NAMALWA (cell line): ENCODE data around the gene DFFA.

Experiments used
- DNase-seq: peaks from one replicate; pipeline ENCODE4 v3.0.0-alpha.2; 2015; ENCODE audit warnings: low spot score

The DFFA gene, protein sequence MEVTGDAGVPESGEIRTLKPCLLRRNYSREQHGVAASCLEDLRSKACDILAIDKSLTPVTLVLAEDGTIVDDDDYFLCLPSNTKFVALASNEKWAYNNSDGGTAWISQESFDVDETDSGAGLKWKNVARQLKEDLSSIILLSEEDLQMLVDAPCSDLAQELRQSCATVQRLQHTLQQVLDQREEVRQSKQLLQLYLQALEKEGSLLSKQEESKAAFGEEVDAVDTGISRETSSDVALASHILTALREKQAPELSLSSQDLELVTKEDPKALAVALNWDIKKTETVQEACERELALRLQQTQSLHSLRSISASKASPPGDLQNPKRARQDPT

DNA sequence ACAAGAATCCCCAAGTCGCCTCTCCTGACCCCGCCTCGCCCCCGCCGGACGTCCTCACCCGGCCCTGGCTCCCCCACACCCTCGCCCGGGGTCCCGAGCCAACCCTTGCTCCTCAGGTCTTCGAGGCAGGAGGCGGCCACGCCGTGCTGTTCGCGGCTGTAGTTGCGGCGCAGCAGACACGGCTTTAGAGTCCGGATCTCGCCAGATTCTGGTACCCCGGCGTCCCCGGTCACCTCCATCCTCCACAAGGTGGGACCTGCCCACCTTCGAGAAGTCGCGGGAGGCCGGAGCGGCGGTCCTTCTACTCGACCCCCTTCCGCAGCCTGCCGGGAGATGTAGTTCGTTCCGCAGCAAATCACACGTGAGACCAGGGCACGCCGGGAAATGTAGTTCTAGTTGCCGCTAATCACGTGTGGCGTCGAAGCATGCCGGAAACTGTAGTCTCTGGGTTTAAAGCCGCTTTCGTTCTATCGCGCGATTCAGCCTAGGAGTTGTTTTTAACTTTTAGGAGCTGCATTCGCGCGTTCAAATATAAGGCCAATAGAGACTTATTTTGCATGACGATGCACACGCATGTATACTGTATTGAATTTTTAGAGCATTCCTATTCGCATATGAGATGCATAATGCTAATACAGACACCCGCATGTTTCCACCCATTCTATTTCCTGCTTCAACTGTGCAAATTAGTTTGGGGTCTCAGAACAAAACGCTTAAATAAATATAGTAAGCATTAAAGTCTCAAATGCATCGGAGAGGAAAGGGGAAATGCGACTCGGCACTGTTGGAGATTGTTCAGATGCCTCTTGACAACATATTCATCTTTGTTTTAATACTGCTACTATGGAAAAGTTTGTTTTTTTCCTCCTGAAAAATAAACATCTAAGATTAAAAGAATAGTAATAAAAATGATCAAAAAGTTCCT, at the start of gene DFFA:
Gene DFFA, minus strand, starts transcription at position 310 of the 925 bp plus-strand sequence. Its CDS starts 71 bp downstream, at position 239.
- peak; percentile 100 for DNase-seq

DNA sequence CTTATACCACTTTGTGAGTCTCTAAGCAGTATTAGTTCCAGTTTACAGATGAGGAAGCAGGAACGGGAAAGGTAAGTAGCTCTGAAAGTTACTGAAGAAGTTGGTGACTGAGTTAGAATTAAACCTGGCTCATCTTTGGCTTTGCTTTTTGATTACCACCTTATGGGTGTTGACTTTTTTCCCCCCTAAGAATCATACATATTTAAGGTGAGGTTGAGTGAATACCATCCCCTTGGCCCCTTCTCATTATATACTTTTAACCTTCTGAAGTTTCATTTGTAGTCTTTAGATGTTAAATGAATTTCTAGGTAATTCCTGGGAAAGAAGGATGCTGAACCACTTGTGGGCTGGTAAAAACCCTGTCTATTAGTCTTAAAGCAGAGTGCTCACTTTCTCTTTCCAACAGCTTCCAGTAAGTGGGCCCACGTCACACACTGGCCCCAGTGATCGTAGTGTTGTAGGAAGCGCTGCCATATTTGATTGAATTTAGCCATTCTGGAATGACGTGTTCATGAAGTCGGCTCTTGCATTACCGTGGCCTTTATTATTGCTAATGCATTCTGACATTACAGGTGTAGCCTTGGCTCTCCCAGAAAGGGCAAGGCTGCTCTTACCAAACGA, 49.3 kb upstream of the DFFA start:
- DNase-seq: no peak

DNA sequence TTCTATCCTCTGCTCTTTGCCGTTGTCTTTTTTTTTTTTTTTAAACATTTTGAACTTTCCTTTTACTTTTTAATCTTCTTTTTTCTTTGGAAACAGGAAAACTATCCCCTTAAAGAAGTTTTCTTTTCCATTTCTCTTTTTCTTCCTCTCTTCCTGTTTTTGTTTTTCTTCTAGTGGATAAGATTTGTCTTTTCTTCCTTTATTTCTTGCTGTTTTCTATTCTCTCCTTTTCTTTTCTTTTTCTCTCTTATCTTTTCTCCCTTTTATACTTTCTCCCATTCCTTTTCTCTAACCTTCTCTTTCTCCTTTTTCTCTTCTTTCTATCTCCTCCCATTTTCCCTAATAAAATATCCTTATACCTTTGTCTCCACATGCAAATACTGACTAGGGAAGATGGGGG, 48.6 kb upstream of the DFFA start:
- no peak for DNase-seq

DNA sequence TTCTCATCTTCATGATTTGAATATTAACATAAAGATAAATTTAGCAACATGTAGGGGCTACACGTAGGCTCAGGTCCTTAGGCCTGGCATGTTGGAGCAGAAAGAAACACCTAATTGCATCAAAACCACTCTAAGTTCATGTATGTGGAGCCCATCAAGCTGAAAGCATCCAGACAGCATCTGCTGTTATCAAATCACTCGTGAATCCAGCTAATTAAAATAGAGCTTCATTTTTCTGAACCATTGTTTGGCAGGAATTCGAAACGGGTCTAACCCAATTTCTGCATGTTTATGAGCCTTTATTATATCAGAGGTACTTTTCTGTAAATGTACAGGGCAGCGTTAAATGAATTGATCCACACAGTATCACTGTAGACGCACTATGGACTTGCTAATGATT, 48.2 kb upstream of the DFFA start:
- DNase-seq: no peak

DNA sequence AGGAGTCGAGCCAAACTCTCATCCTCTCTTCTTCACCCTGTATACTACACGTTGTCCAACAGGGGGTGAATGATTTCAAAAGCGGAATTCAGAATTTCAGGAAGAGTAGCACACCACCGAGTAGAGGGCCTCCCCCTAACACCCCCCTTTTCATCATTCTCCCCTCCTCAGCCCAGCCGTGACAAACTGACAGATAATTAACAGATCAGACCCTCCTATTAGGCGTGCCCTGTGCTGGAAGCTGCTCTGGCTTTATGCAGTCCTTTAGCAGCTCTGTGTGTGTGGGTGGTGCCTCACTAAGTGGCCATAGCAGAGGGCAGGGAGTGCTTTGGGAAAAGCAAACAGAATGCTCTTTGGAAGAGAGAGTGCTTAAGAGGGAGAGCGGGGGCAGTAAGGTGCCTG, 46.7 kb upstream of the DFFA start:
- no peak for DNase-seq

DNA sequence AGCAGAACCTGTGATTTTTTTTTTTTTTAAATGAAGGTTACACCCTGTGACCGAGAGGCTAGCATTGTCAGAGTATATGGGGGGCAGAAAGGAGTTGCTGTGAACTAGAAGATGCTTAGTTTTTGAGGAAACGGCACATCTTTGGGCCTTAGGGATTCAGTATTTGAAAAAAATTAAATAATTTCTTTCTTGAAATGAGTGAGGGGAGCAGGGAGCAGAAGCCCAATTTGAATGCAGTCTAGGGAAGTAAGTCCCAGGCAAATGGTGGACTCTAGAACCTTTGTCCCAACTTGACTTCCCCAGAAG, 45.3 kb upstream of the DFFA start:
- no peak for DNase-seq

DNA sequence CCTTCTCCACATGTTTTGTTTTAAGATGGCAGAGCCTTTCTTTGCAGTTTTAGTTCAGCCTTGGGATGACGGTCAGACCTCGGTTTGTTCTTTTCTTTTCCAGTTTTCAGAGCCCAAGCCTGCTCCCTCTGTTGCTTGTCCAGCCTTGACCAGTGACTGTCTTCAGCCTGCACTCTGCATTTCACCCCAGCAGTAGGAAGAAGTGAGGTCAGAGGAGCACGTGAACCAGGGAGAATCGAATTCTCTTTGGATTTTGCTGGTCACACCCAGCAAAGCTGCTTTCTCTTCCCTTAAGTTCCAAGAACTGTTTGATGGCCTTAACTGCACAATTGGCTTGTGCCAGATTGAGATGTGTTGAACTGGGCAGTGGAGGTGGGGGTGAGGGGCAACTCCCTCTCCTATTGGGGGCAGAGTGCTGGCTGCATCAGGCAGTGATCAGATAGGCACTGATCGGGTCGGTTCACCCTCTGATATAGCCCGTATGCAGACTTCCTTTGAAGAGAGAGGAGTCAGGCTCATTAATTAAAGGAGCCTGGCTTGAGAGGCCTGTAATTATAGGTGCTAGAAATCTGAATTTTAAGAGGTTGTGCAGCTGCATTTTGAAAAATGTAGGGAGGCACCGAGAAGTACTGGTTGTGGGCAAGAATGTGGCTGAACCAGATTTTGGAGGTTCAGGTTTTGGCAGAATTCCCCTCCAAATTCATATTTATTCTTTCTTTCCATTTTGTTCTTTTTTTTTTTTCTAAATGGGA, 44.8 kb upstream of the DFFA start:
- no peak for DNase-seq

DNA sequence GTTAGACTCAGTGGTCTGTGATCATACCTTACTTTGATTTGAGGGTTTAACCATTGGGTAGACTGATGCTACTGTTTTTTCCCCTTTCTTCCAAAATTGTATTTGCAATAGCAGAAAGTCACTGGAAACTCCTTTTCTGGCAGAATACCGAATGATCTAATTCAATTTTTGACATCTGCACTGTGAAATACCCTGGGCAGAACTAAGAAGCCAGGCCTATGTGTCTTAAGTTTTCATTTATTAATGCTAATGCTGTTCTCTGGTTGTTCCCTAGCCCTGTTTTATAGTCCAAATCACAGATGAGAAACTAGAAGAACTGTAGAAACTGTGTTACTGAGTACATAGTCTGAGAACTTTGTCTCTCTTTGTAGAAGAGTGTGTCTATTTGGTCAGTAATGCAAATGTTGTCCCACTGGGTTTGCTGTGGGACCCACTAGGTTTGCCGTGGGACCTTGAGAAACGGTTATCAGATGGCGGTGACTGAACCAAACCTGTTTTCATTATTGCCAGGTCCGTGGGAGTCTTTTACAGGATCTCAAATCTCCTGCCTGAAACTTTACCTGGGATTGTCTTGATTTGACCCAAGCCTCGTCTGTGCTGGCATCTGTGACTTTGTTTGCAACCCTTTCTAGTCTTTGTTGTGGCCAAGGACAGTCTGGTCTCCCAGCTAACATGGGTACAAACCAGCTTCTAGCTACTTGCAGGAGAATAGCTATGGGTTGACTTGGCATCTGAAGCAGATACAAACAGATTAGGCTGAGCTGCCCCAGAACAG, 43.8 kb upstream of the DFFA start:
- no peak for DNase-seq

DNA sequence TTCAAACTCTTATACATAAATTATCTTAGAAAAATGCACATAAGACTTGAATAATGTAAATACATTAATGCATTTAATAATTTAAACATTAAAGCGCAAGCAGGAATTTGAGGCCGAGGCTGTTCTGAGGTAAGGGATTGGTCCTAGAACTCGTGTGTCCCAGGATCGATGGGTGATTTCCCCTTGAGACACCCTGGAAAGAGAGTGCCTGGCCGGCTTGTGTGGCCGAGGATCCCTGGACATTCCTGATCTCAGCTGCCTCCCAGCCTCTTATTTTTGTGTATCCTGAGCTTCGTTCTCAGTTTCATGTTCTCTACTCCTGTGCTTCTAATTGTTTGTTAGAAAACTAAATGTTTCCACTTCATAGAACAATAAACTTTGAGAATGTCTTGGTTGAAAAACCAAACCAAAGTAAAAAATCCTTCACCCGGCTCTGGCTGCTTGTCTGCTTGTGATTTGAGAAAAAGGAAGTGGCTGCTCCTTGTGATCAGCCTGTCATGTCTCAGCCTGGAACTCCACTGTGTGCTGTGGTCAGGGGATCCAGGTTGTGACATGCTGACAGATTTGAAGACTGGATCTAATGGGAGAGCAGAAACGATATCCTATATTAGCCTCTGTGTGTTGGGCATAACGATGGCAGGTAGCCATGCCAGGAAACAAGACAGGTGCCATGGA, 43.1 kb upstream of the DFFA start:
- no peak for DNase-seq

DNA sequence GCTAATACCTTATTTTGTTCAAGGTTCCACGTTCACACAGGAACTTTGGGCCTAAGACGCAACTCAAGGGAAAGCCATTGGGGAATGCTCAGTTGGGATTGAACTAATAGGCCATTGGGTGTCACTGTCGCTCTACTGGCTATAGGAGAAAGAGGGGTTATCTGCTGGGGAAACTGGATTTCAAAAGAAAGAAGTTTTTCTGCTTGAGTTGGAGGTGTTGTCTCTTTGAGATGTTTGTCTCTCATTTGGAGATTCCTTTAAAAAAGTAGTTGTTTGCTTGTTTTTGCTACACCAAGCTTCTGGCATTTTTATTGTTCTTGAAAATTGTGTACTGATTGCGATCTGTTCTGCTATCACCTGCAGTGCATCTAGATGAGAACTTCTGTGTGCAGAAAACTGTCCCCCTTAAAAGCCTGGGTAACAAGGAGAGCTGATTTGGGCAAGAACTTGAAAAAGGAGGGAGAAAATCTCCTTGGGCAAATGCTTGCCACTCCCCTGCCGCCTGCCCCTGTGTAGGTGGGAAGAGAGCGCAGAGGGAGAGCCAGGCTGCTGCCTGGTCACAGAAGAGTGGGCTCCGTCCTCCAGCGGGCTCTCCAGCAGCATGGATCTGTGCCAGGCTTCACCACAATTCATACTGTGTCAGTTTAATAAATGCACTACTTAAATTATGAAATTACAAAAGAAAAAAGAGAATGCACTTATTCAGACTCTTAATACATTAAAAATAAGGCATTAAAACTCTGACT, 42.3 kb upstream of the DFFA start:
- DNase-seq: peak; percentile 35

DNA sequence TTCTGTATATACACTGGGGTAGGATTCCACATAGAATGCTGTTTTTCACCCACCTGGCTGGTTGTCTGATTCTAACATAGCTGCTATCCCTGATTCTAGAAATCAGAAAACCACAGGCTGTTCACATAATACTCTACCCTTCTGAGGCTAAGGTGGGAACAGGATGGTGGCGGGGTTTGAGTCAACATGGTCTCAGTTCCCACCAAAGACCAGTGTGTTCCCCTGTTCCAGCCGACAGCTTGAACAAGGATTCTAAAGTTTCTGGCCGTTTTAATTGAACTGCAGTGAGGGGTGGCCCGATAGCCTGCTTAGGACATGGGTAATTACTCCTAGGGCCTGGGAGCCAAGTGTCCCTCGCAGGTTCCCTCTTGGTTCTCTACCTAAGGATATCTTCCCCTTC, 40.9 kb upstream of the DFFA start:
- DNase-seq: no peak

DNA sequence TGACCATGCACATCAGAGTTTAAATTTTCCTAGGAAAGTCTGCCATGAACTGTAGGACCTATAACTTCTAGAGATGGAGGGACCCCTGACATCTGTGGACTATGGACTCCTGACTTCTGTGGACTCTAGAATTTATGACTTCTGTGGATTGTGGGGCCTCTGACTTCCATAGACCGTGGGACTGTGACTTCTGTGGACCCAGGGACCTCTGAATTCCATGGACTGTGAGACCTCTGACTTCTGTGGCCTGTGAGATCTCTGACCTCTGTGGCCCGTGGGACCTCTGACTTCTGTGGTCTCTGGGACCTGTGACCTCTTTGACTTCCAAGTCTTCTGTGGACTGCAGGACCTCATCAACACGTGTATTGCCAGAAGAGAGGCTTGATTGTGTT, 39.2 kb upstream of the DFFA start:
- no peak for DNase-seq

DNA sequence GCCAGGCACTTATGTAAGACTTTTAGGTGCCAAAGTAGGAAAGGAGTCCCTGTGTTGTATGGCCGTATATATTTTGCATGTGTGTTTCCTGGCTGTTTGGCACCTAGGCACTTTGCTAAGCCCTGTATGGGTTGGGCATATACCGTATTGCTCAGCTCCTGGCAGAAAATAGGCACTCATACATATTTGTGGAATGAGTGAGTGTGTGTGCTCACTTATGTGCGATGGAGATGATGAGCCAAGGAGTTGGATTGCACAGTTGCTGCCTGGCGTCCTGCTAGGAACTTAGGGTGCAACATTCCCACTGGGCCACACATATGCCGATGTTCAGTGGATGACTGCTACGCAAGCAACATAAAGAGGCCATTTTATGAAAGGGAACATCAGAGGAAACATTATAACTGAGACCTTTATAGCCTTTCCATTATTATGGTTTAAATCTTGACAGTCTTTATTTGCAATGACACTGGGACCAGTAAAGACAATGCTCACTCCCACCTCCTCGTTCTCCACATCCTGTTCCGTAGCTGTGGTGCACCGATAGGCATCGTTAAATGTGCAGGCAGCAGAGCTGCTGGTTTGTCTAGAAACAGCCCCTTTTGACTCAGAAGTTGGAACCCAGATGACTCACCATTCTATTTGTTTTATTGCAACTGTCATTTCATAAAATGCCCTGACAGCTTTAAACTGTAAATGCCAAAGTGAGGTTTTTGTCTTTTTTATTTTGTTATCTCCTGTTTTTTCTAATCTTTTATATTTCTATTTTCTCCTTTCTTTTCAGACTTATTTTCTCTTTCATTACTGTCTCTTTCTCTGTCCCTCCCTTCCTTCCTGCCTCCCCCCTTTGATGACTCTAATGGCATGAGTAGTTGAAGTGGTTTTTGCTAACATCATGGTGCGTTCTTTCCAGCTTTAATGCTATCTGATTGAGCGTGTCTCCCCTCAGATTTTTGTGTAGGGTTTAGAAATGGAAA, 38.5 kb upstream of the DFFA start:
- DNase-seq: no peak

DNA sequence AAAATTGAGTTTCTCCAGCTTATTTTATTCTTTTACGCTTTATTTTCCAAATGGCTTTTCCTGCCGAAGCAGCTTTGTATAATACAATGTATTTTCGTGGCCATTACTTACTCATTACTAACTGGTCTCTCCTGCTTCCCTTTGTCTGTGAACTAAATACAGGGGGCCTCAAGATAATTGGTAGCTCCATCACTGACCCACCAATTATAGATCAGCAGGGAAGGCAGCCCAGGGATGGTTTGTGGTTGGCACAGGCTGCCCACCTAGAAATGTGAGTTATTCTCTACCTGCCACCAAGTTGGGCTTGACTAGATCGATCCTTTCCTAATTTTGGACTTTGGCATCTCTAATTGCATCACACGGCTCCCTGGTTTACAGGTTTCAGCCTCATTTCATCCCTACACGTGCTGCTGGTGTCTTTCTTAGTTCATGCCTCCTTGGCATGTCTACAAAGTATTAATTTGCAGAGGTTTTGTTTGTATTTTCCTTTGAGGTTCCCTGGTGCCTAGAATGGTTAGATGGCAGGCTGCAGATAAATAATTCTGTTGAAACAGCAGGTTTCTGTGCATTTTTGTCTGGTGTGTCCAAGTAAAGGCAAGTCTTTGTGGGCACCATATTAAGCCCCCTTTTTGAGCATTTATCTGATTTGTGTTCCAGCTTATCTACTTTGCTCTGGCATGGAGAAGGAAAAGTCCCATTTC, 37.6 kb upstream of the DFFA start:
- no peak for DNase-seq

DNA sequence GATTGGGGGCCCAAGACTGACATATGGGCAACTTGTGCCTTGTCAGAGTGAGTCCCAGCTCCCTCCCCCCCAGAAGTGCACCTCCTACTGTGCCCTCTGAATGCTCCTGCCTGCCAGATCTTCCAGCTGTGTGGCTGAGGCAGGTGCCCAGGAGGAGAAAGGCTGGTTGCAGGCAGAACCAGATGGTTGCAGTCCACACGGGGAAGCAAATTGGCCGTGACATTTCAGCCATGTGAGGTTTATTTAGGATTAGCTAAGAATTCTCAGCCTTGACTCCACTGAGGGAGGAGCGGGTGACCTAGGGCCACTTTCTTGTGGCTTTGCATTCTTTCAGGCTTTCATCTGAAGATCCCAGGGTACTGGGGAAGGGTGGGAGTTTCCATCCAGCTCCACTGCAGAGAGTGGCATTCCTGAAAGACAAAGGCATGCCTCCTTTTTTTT, 36.2 kb upstream of the DFFA start:
- no peak for DNase-seq

DNA sequence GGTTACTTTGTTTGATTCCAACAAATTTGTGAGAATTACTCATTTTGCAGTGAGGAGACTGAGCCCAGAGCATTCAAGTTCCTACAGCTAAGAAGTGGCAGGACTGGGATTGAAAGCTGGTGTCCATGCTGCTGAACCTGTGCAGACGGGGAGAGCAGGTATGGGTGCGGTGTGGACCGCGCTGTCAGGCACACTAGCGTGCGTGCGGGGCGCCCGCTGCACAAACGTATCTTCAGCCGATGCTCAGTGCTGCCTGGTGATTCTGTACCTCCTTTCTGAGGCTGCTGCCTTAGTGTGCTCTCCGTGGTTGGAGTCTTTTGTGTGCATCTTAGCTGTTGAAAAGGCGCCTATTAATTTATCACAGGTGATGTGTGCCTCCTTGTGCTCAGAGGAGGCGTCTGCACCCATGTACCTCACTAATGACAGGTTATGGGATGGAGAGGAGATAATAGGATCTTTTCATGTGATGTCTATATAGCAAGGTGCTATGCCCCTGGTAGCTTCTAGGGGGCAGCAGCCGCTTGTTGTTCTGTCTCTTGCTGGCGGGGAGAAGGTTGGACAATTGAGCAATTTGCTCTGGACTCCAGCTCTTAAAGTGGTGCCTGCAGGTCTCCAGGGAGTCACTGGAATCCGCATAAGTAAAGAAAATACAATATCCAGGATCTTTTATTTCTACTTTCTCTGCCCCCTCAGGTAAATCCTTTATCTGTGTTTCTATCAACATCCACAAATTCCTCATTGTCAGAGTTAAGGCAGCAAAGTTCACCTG, 35.0 kb upstream of the DFFA start:
- DNase-seq: peak; percentile 82

DNA sequence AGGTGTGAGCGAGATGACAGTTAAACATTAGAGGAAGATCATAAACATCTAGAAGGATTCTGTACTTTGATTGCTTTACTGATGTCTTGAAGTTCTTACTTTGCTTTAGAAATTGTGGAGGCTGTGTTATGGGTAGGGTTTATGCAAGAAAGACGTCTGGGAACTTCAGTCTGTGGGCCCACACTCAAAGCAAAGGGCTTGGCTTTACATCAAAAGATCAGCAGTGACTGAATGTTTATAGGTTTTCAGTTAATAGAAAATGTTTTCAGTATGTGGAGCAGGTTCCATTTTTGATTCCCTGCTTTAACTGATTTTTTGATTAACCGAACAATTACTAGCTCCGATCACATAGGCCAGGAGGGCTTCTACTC, 34.3 kb upstream of the DFFA start:
- DNase-seq: no peak
